ENCODE data around the gene MKRN2OS.

DNA sequence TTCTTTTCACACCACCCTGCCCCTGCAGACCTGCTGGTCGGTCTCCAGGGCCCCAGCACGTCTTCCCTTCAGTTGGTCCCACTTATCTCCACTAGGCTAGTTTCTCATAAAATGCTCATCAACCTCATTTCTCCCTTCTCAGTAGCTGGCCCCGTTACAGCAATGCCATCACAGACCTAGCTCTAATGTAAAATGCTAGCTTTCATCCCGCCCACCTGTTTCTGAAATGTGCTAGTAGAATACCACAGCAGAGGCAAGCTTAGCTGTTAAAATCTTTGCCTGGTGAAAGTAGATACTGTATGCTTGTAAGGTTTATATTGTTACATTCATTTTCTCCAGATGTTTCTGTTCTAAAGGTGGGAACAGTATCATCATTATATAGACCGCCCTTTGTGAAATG, 13.1 kb downstream of the MKRN2OS start:
- TF ChIP-seq ESRRA (IDR thresholded peaks at IDR 0.05; ENCODE audit: borderline replicate concordance, low read length) (no peak), EP300 (IDR thresholded peaks at IDR 0.05) (no peak), JUNB (IDR thresholded peaks at IDR 0.05) (no peak)

Data from A549 (cell line).